ENCODE results near the gene MYRF.

- TF ChIP-seq CTCF (IDR thresholded peaks at IDR 0.05) (no peak), POLR2A (IDR thresholded peaks at IDR 0.05) (no peak)
Observed at GRCh38 chr11:61737636-61738386, 14.6 kb upstream of the MYRF start.
